ENCODE data around the gene CILP.
A peak's percentile ranks its signal among the peaks of the same experiment; 100 is the strongest.
"Not testable (repeated sequence)": the region's sequence is repeated elsewhere in the genome, so short reads cannot be mapped to it uniquely, and the experiment has no call there.

CILP gene

DNA sequence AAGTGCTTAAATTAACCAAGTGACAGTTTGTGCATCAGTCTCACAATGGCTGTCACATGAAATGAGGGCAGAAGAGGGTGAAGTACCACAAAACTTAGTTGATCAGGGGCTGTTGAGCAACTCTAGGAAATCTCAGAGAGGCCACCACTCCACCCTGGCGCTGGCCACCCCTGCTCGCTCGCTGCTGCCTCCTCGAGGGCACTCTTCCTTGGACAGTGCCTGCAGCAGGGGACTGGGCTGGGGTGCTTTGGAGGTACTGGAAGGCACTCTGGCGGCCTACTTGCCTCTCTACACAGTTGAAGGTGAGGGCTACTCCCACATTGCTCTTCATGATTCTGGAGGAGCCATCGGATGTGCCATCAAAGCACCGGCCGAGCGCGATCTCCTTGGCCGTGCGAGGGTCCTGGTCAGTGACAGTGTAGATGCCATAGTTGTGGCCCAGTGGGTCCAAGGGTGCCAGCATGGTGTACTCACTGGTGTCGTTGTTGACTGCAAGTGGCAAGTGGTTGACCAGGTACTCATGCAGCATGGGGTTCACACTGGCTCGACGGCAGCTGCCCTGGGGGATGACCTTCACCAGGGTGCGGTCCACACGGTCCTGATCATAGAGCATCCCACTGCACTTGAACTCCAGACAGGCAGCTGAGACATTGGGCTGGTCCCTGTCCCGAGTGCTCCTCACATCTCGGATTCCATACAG is 14.5 kb downstream of the CILP start:
- peaks cover 0 to 7% of the 10 kb centered on the region in 2 donors for H3K27me3 Mint-ChIP-seq
- peaks cover 0 to 1% of the 10 kb centered on the region in 2 donors for H3K36me3 Mint-ChIP-seq
- no peaks in the 10 kb centered on the region for H3K9me3 Mint-ChIP-seq
- no peak overlapping the region for H3K4me3 Mint-ChIP-seq
- no peaks in the 10 kb centered on the region for H3K4me1 Mint-ChIP-seq
- ATAC-seq (replicated peaks) (no peak), DNase-seq (no peak)
- no peak overlapping the region for H3K27ac Mint-ChIP-seq

DNA sequence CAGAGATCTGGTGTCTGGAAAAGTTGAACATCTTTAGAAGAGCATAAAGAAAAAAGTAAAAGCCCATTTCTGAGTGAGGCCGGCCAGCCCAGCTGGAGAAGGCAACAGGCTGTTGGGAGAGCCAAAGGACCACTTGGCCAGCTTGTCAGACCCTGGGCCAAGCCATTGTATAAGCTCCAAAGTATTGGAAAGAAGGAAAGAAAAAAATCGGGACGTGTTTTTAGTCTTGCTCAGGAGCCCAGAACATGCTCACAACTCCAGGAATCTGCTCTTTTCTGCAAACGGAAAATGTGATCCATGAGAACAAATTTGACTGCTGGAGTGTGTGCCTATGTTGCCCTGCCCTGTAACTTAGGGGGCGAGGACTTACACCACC is 15.7 kb downstream of the CILP start:
- H3K9me3 Mint-ChIP-seq, result no peaks in the 10 kb centered on the region
- no peak overlapping the region for H3K27ac Mint-ChIP-seq
- no peaks in the 10 kb centered on the region for H3K4me1 Mint-ChIP-seq

DNA sequence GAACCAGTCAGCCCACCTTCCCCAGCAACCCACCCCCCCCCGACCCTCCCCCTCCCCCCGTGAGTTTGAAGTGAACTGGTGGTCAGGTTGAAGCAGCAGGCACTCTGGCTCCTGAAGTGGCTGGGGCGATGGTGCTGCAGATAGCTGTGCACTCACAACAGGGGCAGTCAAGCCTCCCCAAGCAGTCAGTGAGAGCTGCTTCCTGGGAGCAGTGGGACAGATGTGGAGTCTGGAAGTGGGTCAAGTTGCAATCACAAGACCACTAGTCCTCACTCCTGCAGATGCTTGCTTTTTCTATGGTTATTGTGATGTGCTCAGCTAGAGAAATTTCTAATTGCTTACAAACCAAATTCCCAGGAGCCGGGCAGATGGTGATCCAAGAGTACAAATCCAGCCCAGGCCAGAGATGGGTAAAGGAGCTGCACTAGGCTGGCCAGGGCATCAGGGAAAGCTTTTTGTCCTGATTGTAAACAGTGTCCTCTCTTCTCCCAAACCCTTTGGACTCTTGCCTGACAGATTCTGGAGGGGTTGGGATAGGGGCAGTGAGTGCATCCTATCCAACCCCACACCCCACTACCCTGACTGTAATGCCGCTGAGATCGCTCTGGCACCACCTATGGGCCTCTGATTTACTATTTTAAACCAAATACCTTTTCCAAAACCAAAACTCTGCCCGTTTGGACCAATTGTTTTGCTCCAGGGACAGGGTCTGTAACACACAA is 16.3 kb downstream of the CILP start:
- no peaks in the 10 kb centered on the region for H3K4me1 Mint-ChIP-seq
- H3K9me3 Mint-ChIP-seq, result no peaks in the 10 kb centered on the region
- DNase-seq (no peak), ATAC-seq (replicated peaks) (no peak)
- no peak overlapping the region for H3K4me3 Mint-ChIP-seq
- no peaks in the 10 kb centered on the region for H3K36me3 Mint-ChIP-seq
- H3K27ac Mint-ChIP-seq, result no peak overlapping the region
- no peaks in the 10 kb centered on the region for H3K27me3 Mint-ChIP-seq

More for the DNA sequence above, 15.7 kb downstream of the CILP start:
- Mint-ChIP-seq H3K27me3 (peaks cover 0 to under 1% of the 10 kb centered on the region in 2 donors), H3K4me3 (no peak overlapping the region), H3K36me3 (no peaks in the 10 kb centered on the region)
- DNase-seq (no peak), ATAC-seq (replicated peaks) (no peak)

DNA sequence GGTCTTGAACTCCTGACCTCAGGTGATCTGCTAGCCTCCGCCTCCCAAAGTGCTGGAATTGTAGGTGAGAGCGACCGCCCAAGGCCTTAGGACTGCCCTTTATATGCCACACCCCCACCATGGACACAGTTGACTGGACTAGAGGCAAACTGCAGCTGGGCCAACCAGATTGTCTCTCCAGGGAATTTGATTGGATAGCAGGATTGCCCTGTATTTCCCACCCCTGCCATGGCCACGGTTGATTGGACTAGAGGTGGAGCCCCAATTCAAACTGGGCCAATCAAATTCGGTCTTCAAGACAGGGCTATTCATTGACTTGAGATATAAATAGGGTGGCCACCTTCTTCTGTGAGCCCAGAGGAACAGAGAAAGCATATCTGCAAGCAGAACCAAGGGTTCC is 19.3 kb downstream of the CILP start:
- ATAC-seq (replicated peaks) (peak in 1 of 2 donors; percentile 38), DNase-seq (no peak)
- H3K9me3 Mint-ChIP-seq, result no peaks in the 10 kb centered on the region
- no peaks in the 10 kb centered on the region for H3K4me1 Mint-ChIP-seq
- H3K27me3 Mint-ChIP-seq, result no peaks in the 10 kb centered on the region
- no peak overlapping the region for H3K4me3 Mint-ChIP-seq
- no peak overlapping the region for H3K27ac Mint-ChIP-seq
- H3K36me3 Mint-ChIP-seq, result no peaks in the 10 kb centered on the region

DNA sequence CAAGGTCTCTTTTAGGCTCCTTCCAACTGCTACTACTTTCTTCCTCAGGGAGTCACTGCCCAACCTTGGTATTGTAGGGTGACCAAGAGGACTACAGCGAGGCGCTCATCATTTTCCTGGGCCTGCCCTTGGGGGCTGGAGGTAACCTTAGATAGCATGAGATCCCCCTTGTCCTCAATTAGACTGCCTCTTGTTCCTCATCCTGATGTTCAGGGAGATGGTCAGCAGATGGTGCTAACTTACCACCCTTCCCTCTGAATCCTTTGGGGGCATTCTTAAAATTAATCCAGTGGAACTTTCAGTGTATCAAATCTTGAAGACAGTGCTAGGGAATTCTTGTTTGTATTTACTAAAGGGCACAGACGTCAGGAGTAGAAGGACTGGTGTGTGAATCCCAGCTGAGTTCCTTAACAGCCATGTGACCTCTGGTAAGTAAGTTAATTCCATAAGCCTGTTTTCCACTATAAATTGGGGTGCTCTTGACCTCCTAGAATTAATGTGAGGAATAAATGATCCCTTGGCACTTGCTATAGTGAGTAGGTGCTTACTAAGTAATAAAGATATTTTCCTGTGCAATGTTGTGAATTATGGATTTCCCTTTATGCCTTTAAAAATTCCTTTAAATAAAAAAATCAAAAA is 22.1 kb downstream of the CILP start:
- Mint-ChIP-seq H3K27me3 (no peaks in the 10 kb centered on the region), H3K36me3 (peaks cover 0 to 3% of the 10 kb centered on the region in 2 donors), H3K4me3 (no peak overlapping the region), H3K4me1 (peaks cover 4 to 7% of the 10 kb centered on the region in 2 donors), H3K27ac (no peak overlapping the region), H3K9me3 (no peaks in the 10 kb centered on the region)
- peak; percentile 20 for DNase-seq
- ATAC-seq (replicated peaks), result no peak

DNA sequence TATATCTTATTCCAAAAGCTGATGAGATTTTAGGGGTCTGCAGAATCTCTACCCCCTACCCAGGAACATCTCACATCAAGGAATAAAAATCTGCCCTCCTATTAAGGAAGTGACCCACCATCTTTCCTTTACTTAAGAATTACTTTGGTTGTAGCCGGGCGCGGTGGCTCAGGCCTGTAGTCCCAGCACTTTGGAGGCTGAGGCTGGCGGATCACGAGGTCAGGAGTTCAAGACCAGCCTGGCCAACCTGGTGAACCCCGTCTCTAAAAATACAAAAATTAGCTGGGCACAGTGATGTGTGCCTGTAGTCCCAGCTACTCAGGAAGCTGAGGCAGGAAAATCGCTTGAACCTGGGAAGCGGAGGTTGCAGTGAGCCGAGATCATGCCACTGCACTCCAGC is 22.8 kb downstream of the CILP start:
- DNase-seq; H3K36me3 Mint-ChIP-seq; H3K4me1 Mint-ChIP-seq; ATAC-seq (replicated peaks); H3K9me3 Mint-ChIP-seq; H3K27ac Mint-ChIP-seq; H3K4me3 Mint-ChIP-seq; H3K27me3 Mint-ChIP-seq: not testable (repeated sequence)

DNA sequence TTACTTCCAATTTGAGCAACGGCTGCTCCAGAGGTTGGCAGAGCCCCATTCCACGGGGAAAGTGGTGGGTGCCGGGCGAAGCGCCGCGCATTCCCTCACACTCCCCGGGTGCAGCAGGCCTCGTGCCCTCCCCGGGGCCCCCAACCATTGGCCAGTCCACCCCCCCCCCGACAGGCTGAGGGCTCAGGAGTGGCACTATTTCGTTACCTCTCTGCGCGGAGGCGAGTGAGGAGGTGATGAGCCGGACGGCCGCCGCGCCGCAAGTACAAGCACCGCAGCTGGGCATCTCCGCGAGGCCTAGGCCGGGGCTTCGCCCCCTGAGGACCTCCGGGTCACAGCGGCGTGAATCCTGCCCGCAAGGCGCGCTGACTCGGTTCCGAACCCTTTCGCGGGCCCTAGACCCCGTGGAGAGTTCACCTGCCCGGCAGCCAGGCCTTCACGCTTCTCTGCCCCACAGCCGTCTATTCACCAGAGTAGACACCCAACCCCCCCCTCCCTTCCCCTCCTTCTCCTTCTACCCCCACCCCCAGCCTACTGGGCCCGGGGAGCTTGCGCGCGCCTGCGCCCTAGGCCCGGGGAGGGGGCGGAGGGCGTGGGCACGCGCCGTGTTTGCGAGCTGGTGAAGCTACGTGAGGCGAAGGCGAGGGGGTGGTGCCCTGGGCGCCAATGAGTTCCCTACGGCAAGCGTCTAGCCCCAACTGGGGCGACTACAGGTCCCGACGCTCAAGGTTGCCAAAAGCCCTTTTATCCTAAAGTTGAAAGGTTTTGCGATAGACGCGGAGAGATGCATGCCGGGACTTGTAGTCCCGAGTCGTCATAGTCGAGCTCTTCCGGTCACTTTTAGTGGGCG is 26.2 kb downstream of the CILP start, which contains the start of gene CLPX:
Gene CLPX (minus strand): TSS at position 475 of the 850 bp plus-strand sequence. CDS start 189 bp downstream, at position 286.
- Mint-ChIP-seq H3K4me1 (peaks cover 9 to 27% of the 10 kb centered on the region in 2 donors), H3K4me3 (peak within 1 kb of the TSS; percentile 94), H3K27ac (peak within 1 kb of the TSS; percentile 95), H3K27me3 (no peaks in the 10 kb centered on the region), H3K36me3 (peaks cover 3 to 8% of the 10 kb centered on the region in 2 donors), H3K9me3 (no peaks in the 10 kb centered on the region)
- ATAC-seq (replicated peaks) (peak; percentile 90 to 92), DNase-seq (peak; percentile 89)

DNA sequence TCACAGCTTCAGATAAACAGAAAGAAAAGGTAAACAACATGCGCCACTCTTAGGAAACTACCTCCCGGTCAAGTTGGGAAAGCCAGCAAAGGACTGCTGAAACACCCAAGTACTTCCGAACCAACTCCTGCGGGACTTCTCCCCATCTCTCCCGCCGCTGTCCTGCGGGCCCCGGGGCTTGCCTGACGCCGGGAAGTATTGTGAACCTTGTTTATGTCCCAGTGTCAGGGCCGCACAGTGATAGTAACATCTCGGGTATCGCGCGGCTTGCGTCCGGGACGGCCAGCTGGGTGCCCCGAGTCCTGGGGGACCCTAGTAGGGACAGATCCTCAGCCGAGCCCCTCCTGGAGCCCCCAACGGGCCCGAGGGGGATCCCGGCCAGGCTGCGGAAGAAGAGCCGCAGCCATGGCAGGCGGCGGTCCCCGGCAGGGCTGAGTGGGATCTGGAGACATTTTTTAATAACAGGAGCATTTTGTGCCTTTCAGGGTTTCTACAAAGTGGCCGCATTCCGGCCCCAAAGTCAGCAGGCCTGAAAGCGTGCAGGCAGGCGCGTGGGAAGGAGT is 26.9 kb downstream of the CILP start:
- H3K36me3 Mint-ChIP-seq, result peaks cover 3 to 8% of the 10 kb centered on the region in 2 donors
- H3K9me3 Mint-ChIP-seq, result no peaks in the 10 kb centered on the region
- DNase-seq (peak; percentile 44), ATAC-seq (replicated peaks) (peak; percentile 39 to 41)
- H3K27ac Mint-ChIP-seq, result peak overlapping the region; percentile 95
- no peaks in the 10 kb centered on the region for H3K27me3 Mint-ChIP-seq
- peaks cover 9 to 27% of the 10 kb centered on the region in 2 donors for H3K4me1 Mint-ChIP-seq
- H3K4me3 Mint-ChIP-seq, result peak overlapping the region; percentile 94

DNA sequence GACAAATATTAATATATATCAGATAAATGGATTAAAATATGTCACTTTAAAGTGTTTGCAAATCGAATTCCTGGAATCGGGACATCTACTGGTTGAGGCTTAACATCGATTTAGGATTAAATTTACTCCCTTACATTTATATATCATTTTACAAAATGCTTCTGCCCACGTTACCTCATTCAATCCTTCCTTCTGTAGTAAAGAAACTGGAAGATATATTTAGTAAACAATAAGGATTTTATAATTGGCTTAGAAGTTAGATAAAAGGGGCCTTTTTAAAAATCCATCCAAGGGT is 27.5 kb downstream of the CILP start:
- H3K9me3 Mint-ChIP-seq, result no peaks in the 10 kb centered on the region
- no peaks in the 10 kb centered on the region for H3K27me3 Mint-ChIP-seq
- DNase-seq, result no peak
- H3K36me3 Mint-ChIP-seq, result peaks cover 3 to 8% of the 10 kb centered on the region in 2 donors
- peaks cover 9 to 27% of the 10 kb centered on the region in 2 donors for H3K4me1 Mint-ChIP-seq
- H3K4me3 Mint-ChIP-seq, result peak overlapping the region; percentile 94
- no peak for ATAC-seq (replicated peaks)
- peak overlapping the region; percentile 95 for H3K27ac Mint-ChIP-seq

DNA sequence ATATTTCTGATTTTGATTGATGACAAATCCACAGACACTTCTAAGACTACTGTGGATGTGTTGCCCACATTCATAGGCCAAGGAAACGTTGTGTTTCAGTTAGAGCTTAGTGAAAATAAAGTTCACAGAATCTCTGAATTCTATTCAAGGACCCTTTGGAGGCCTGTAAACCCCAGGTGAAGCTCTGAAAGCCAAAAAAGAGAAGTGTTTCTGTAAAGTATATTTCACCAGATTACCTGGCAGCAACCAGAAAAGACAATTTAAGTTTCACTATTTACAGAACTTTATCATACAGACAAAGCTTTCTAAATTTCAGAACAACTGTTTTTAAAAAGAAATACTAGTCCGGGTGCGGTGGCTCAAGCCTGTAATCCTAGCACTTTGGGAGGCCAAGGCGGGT is 28.7 kb downstream of the CILP start:
- Mint-ChIP-seq H3K27ac (peak overlapping the region; percentile 31), H3K9me3 (no peaks in the 10 kb centered on the region), H3K4me1 (peaks cover 9 to 27% of the 10 kb centered on the region in 2 donors), H3K4me3 (peak overlapping the region; percentile 94), H3K36me3 (peaks cover 3 to 8% of the 10 kb centered on the region in 2 donors), H3K27me3 (no peaks in the 10 kb centered on the region)
- ATAC-seq (replicated peaks), result no peak
- DNase-seq, result no peak

DNA sequence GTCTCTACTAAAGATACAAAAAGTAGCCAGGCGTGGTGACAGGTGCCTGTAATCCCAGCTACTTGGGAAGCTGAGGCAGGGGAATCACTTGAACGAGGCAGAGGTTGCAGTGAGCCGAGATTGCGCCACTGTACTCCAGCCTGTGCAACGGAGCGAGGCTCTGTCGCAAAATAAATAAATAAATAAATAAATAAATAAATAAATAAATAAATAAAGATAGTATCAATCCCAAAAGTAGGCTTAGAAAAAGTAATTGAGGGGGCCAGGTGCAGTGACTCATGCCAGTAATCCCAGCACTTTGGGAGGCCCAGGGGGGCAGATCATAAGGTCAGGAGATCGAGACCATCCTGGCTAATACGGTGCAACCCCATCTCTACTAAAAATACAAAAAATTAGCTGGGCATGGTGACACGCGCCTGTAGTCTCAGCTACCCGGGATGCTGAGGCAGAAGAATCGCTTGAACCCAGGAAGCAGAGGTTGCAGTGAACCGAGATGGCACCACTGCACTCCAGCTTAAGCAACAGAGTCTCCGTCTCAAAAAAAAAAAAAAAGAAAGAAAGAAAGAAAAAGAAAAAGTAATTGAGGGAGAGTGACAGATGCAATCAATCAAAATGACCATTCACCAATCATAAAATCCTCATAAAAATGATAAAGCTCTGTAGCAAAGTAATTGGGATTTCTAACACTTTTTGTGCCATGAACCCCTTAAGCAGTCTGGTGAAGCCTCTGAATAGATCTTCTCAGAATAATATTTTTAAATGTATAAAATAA is 29.5 kb downstream of the CILP start:
- not testable (repeated sequence) for H3K4me3 Mint-ChIP-seq; ATAC-seq (replicated peaks)
- H3K4me1 Mint-ChIP-seq, result peaks cover 9 to 27% of the 10 kb centered on the region in 2 donors

DNA sequence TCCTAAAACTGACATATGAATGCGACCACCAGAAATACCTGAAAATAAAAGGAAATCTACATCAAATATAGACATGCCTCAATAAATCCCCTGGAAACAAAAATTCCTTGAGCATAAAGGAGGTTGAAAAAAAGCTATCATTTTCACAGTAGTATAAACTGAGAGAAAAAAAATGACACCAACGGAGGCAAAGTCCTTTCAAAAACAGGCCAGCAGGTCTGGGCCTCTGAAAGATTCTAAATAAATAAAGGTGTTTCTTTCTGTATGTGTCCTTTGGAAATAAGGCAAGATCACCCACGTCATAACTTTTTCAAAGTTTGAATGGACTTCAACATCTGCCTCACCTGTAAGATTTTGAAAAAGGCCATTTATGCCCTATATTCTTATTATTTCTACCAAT is 31.1 kb downstream of the CILP start:
- DNase-seq, result no peak
- ATAC-seq (replicated peaks), result no peak
- Mint-ChIP-seq H3K27me3 (no peaks in the 10 kb centered on the region), H3K9me3 (no peaks in the 10 kb centered on the region), H3K4me3 (no peak overlapping the region), H3K36me3 (peaks cover 9 to 14% of the 10 kb centered on the region in 2 donors), H3K4me1 (peaks cover 6 to 20% of the 10 kb centered on the region in 2 donors), H3K27ac (no peak overlapping the region)

More for the DNA sequence above, 29.5 kb downstream of the CILP start:
- not testable (repeated sequence) for H3K9me3 Mint-ChIP-seq, H3K27me3 Mint-ChIP-seq, H3K27ac Mint-ChIP-seq, H3K36me3 Mint-ChIP-seq, DNase-seq

DNA sequence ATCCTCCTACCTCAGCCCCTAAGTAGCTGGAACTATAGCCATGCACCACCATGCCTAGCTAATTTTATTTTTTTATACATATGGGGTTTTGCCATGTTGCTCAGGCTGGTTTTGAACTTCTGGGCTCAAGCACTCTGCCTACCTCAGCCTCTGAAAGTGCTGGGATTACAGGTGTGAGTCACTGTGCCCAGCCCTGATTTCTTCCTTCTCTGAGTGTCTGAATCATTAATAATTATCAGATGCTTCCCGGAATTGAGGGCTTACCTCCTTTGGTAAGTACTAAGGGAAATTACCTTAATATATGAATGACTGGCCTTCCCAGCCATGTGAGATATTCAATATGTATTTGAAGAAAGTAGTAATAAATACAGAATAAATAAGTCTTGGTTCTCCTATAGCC is 33.4 kb downstream of the CILP start:
- DNase-seq (no peak), ATAC-seq (replicated peaks) (no peak)
- H3K4me1 Mint-ChIP-seq, result peaks cover 10 to 23% of the 10 kb centered on the region in 2 donors
- no peaks in the 10 kb centered on the region for H3K27me3 Mint-ChIP-seq
- H3K9me3 Mint-ChIP-seq, result no peaks in the 10 kb centered on the region
- peaks cover 13 to 21% of the 10 kb centered on the region in 2 donors for H3K36me3 Mint-ChIP-seq
- H3K4me3 Mint-ChIP-seq, result no peak overlapping the region
- H3K27ac Mint-ChIP-seq, result no peak overlapping the region

Data from stimulated activated naive B cell treated with anti-CD40 and anti-IgM and Interleukin-4, amounts not matched to agents 10 μg/mL and 1 μg/mL and 100 μg/mL, for 72 hours (primary cell).